SK-N-SH treated with all-trans-retinoic acid at 6 μM for 48 hours (cell line): ENCODE results near the gene PIK3CD.

ENCODE experiments used
- ATAC-seq: fragments of 200-7000 bp; cut with Tn5 transposase; 3 replicates; pipeline ENCODE4 v1.9.1; 2020; ENCODE audit warnings: mild to moderate bottlenecking, moderate library complexity
- BACH2 ChIP-seq: fragments of 250-450 bp; sonication (Bioruptor Pico); IDR thresholded peaks from 2 replicates; pipeline ENCODE4 v1.9.0; 2021; ENCODE audit warnings: mild to moderate bottlenecking, borderline replicate concordance
- CREB5 ChIP-seq: fragments of 250-450 bp; sonication (Bioruptor Pico); IDR thresholded peaks from 2 replicates; pipeline ENCODE4 v1.5.1; 2020; ENCODE audit warnings: low read depth, mild to moderate bottlenecking, moderate library complexity
- CSDC2 ChIP-seq: fragments of 250-450 bp; sonication (Bioruptor Pico); IDR thresholded peaks from 2 replicates; pipeline ENCODE4 v1.5.0; 2020; ENCODE audit warnings: mild to moderate bottlenecking, moderate library complexity
- CSRNP3 ChIP-seq: fragments of 250-450 bp; sonication (Bioruptor Pico); IDR thresholded peaks from 2 replicates; pipeline ENCODE4 v1.5.1; 2021; ENCODE audit warnings: mild to moderate bottlenecking, moderate library complexity
- ESRRG ChIP-seq: fragments of 250-450 bp; sonication (Bioruptor Pico); IDR thresholded peaks from 2 replicates; pipeline ENCODE4 v1.6.1; 2021; ENCODE audit warnings: mild to moderate bottlenecking
- GLIS3 ChIP-seq: fragments of 250-450 bp; sonication (Bioruptor Pico); IDR thresholded peaks from 2 replicates; pipeline ENCODE4 v1.5.0; 2020; ENCODE audit warnings: mild to moderate bottlenecking, moderate library complexity
- ISL1 ChIP-seq: fragments of 250-450 bp; sonication (Bioruptor Pico); IDR thresholded peaks from 2 replicates; pipeline ENCODE4 v2.1.2; 2022; ENCODE audit warnings: mild to moderate bottlenecking, moderate library complexity
- OSR1 ChIP-seq: fragments of 250-450 bp; sonication (Bioruptor Pico); IDR thresholded peaks from 2 replicates; pipeline ENCODE4 v1.8.0; 2022; ENCODE audit warnings: moderate library complexity, mild to moderate bottlenecking, inconsistent platforms
- PATZ1 ChIP-seq: fragments of 250-450 bp; sonication (Bioruptor Pico); IDR thresholded peaks from 2 replicates; pipeline ENCODE4 v1.8.0; 2020; ENCODE audit warnings: mild to moderate bottlenecking, moderate library complexity, borderline replicate concordance
- POU6F1 ChIP-seq: fragments of 250-450 bp; sonication (Bioruptor Pico); IDR thresholded peaks from 2 replicates; pipeline ENCODE4 v1.8.0; 2021; ENCODE audit warnings: low read depth, mild to moderate bottlenecking, moderate library complexity, borderline replicate concordance
- PPARA ChIP-seq: fragments of 250-450 bp; sonication (Bioruptor Pico); IDR thresholded peaks from 2 replicates; pipeline ENCODE4 v1.5.0; 2020; ENCODE audit warnings: mild to moderate bottlenecking, borderline replicate concordance
- RARB ChIP-seq: fragments of 250-450 bp; sonication (Bioruptor Pico); IDR thresholded peaks from 2 replicates; pipeline ENCODE4 v1.8.0; 2021; ENCODE audit warnings: mild to moderate bottlenecking, moderate library complexity
- SNAI2 ChIP-seq: fragments of 250-450 bp; sonication (Bioruptor Pico); IDR thresholded peaks from 2 replicates; pipeline ENCODE4 v1.5.0; 2020; ENCODE audit warnings: mild to moderate bottlenecking, moderate library complexity
- TCF4 ChIP-seq: fragments of 250-450 bp; sonication (Bioruptor Pico); IDR thresholded peaks from 2 replicates; pipeline ENCODE4 v1.8.0; 2021; ENCODE audit warnings: mild to moderate bottlenecking, moderate library complexity, borderline replicate concordance
- TOX ChIP-seq: fragments of 250-450 bp; sonication (Bioruptor Pico); IDR thresholded peaks from 2 replicates; pipeline ENCODE4 v1.8.0; 2021; ENCODE audit warnings: mild to moderate bottlenecking, moderate library complexity, borderline replicate concordance
- TSHZ2 ChIP-seq: fragments of 250-450 bp; sonication (Bioruptor Pico); IDR thresholded peaks from 2 replicates; pipeline ENCODE4 v1.5.0; 2020; ENCODE audit warnings: mild to moderate bottlenecking, moderate library complexity
- ZFP3 ChIP-seq: fragments of 250-450 bp; sonication (Bioruptor Pico); IDR thresholded peaks from 2 replicates; pipeline ENCODE4 v1.5.0; 2020; ENCODE audit warnings: mild to moderate bottlenecking, moderate library complexity
- ZFP30 ChIP-seq: fragments of 450-650 bp; formaldehyde crosslinking; IDR thresholded peaks from 2 replicates; pipeline ENCODE4 v1.5.0; 2022; ENCODE audit warnings: mild to moderate bottlenecking, moderate library complexity
- ZNF565 ChIP-seq: fragments of 450-650 bp; formaldehyde crosslinking; conservative IDR thresholded peaks from 2 replicates; pipeline ENCODE4 v1.5.0; 2020; ENCODE audit warnings: low read depth, mild to moderate bottlenecking, moderate library complexity
- ZNF70 ChIP-seq: fragments of 450-650 bp; formaldehyde crosslinking; IDR thresholded peaks from 2 replicates; pipeline ENCODE4 v1.5.0; 2020; ENCODE audit warnings: mild to moderate bottlenecking, moderate library complexity

PIK3CD gene

GRCh38 chr1:9655836-9656235 lies 4.3 kb downstream of the PIK3CD start (continued):
- TF ChIP-seq CSRNP3 (CRISPR knock-in tag): no peak
- no peak for TF ChIP-seq GLIS3 (CRISPR knock-in tag)
- no peak for TF ChIP-seq TOX (CRISPR knock-in tag)
- TF ChIP-seq PATZ1 (CRISPR knock-in tag): no peak
- TF ChIP-seq ISL1 (CRISPR knock-in tag): no peak

- TF ChIP-seq TSHZ2 (CRISPR knock-in tag): no peak
- no peak for TF ChIP-seq POU6F1 (CRISPR knock-in tag)
- no peak for TF ChIP-seq CREB5 (CRISPR knock-in tag)
- no peak for TF ChIP-seq CSDC2 (CRISPR knock-in tag)
- no peak for TF ChIP-seq ISL1 (CRISPR knock-in tag)
- TF ChIP-seq ZNF70 (CRISPR knock-in tag): no peak
- no peak for TF ChIP-seq TOX (CRISPR knock-in tag)
- no peak for TF ChIP-seq ZNF565 (CRISPR knock-in tag)
Observed at GRCh38 chr1:9657521-9658032, 6.0 kb downstream of the PIK3CD start.

GRCh38 chr1:9658199-9658598 lies 6.7 kb downstream of the PIK3CD start:
- TF ChIP-seq ZFP3 (CRISPR knock-in tag) (no peak), ZNF565 (CRISPR knock-in tag) (no peak), GLIS3 (CRISPR knock-in tag) (no peak), TOX (CRISPR knock-in tag) (no peak), ESRRG (CRISPR knock-in tag) (no peak), TCF4 (CRISPR knock-in tag) (no peak), SNAI2 (CRISPR knock-in tag) (no peak), BACH2 (CRISPR knock-in tag) (no peak), CREB5 (CRISPR knock-in tag) (no peak)
- no peak for ATAC-seq

More at GRCh38 chr1:9657521-9658032, 6.0 kb downstream of the PIK3CD start:
- ATAC-seq: no peak

- peak; percentile 22; the same call in 1 of the 3 replicates for ATAC-seq
- TF ChIP-seq OSR1 (no peak), RARB (CRISPR knock-in tag) (no peak), ZNF565 (CRISPR knock-in tag) (no peak), ZFP3 (CRISPR knock-in tag) (no peak), PPARA (CRISPR knock-in tag) (no peak), POU6F1 (CRISPR knock-in tag) (no peak), CREB5 (CRISPR knock-in tag) (no peak), ZFP30 (CRISPR knock-in tag) (no peak), SNAI2 (CRISPR knock-in tag) (no peak), BACH2 (CRISPR knock-in tag) (no peak)
Observed at GRCh38 chr1:9659328-9659727, 7.8 kb downstream of the PIK3CD start.
